Tibial nerve (tissue), 4 donors: ENCODE results near the gene MLPH. TPM values are rescaled to one million over a fixed set of nuclear protein-coding genes. Genes with fewer than 3 reads are reported as not detected.

ENCODE experiments used
- DNase-seq, 2 donors: peaks; one replicate each; pipeline ENCODE4 v3.0.0-alpha.2; 2019; ENCODE audit warnings: low spot score in 2 of 2
- H3K27ac ChIP-seq, 4 donors: fragments of 200-600 bp; sonication (generic) in 3 of 4; one replicate each; pipeline ENCODE4 v1.5.1; 2017 to 2019; ENCODE audit warnings: mild to moderate bottlenecking in 1 of 4
- H3K27me3 ChIP-seq, 2 donors: fragments of 200-600 bp; sonication (generic) in 1 of 2; one replicate each; pipeline versions ENCODE4 v1.5.1 to v1.6.0; 2017 to 2019
- H3K36me3 ChIP-seq, 3 donors: fragments of 200-600 bp; sonication (generic); one replicate each; pipeline ENCODE4 v1.5.1; 2018 to 2019
- H3K4me1 ChIP-seq, 4 donors: fragments of 200-600 bp; sonication (generic) in 3 of 4; one replicate each; pipeline ENCODE4 v1.5.1; 2017 to 2019
- H3K4me3 ChIP-seq, 4 donors: fragments of 200-600 bp; sonication (generic) in 3 of 4; one replicate each; pipeline ENCODE4 v1.5.1; 2017 to 2019; ENCODE audit warnings: mild to moderate bottlenecking in 1 of 4, moderate library complexity in 1 of 4
- H3K9me3 ChIP-seq, 4 donors: fragments of 200-600 bp; sonication (generic) in 3 of 4; one replicate each; pipeline ENCODE4 v1.5.1; 2017 to 2019
- CTCF ChIP-seq, 5 experiments: fragments of 200-600 bp in 3 of 5; fragments of 450-650 bp in 2 of 5; sonication (generic) in 3 of 5; IDR thresholded peaks; one replicate each; pipeline ENCODE4 v1.5.1; 2016 to 2019; ENCODE audit warnings: antibody characterized with exemption in 5 of 5, mild to moderate bottlenecking in 3 of 5, moderate library complexity in 2 of 5
- EP300 ChIP-seq, 2 donors: sonication (generic); formaldehyde crosslinking; IDR thresholded peaks; one replicate each; pipeline ENCODE4 v1.6.1; 2017; ENCODE audit warnings: antibody characterized with exemption in 2 of 2, mild to moderate bottlenecking in 1 of 2
- POLR2A ChIP-seq, 2 donors: fragments of 450-650 bp; IDR thresholded peaks; one replicate each; pipeline ENCODE4 v1.6.1; 2017; ENCODE audit warnings: antibody characterized with exemption in 2 of 2, mild to moderate bottlenecking in 2 of 2, moderate library complexity in 2 of 2
- WGBS, 2 donors: methylation state at CpG; one replicate each; pipeline ENCODE4 v1.1.5; 2018; 5-methylcytosine and 5-hydroxymethylcytosine counted together
- small RNA-seq: library from RNA; depleted of rRNA; stranded (forward); fragments of <200 nt; gene quantifications from one replicate; pipeline ENCODE3, GENCODE V24; 2016
- total RNA-seq, 4 donors: library from RNA; depleted of rRNA; stranded (reverse); fragments of >200 nt; gene quantifications; one replicate each; pipeline ENCODE4 v1.1.0, GENCODE V29; 2016

Gene MLPH
- total RNA-seq, 4 donors from 2014 or later, result 41.4 to 108 (median 62.1) TPM

- peak in 1 of 2 donors; percentile 57 for DNase-seq
- peaks cover 0 to 21% (median 0%) of the 10 kb centered on the region in 4 donors for H3K4me1 ChIP-seq
- no peak for TF ChIP-seq CTCF (IDR thresholded peaks at IDR 0.05)
- TF ChIP-seq EP300 (IDR thresholded peaks at IDR 0.05), result peak; percentile 49 to 82
- TF ChIP-seq POLR2A (IDR thresholded peaks at IDR 0.05), result peak; percentile 22 to 47
- H3K27me3 ChIP-seq, result no peaks in the 10 kb centered on the region
- H3K27ac ChIP-seq, result peak overlapping the region in 3 of 4 donors; percentile 26 to 51 (median 46)
- 14 to 19% methylated on average over 15 of the region's 15 CpGs for WGBS, 2 donors
- no peaks in the 10 kb centered on the region for H3K36me3 ChIP-seq
- H3K9me3 ChIP-seq, result no peaks in the 10 kb centered on the region
- H3K4me3 ChIP-seq, result peak overlapping the region in 1 of 4 donors; percentile 19
These were observed 116.8 kb downstream of the MLPH start for GRCh38 chr2:237603718-237604362.

GRCh38 chr2:237604391-237604790, 117.3 kb downstream of the MLPH start:
- no peaks in the 10 kb centered on the region for H3K27me3 ChIP-seq
- no peak overlapping the region for H3K4me3 ChIP-seq
- WGBS, 2 donors, result 84 to 89% methylated on average over 11 of the region's 11 CpGs
- no peak for DNase-seq
- H3K36me3 ChIP-seq, result no peaks in the 10 kb centered on the region
- H3K9me3 ChIP-seq, result no peaks in the 10 kb centered on the region
- TF ChIP-seq CTCF (IDR thresholded peaks at IDR 0.05), result no peak
- no peak for TF ChIP-seq POLR2A (IDR thresholded peaks at IDR 0.05)
- no peak for TF ChIP-seq EP300 (IDR thresholded peaks at IDR 0.05)
- H3K4me1 ChIP-seq, result peaks cover 0 to 21% (median 0%) of the 10 kb centered on the region in 4 donors
- peak overlapping the region in 2 of 4 donors; percentile 26 to 51 for H3K27ac ChIP-seq

Small RNA genes within 50 kb of the gene (small RNA-seq; reads per million reads assigned to genes)
- gene MIR6811, result not detected
- gene RNU6-1140P, result not detected

Other genes starting within 250 kb of the MLPH start
- 100 to 1,000 TPM; 228 to 558 (median 364) TPM for gene COL6A3, start 73.1 kb upstream of the MLPH start, total RNA-seq
- gene PRLH, start 79.3 kb downstream of the MLPH start, total RNA-seq, result not detected
- 1 to 10 TPM in 1 of 4 donors, under 1 TPM in 1, not detected in 2; 0.63 to 2.1 TPM for gene RAB17, start 103.5 kb downstream of the MLPH start, total RNA-seq
- 10 to 100 TPM; 51.5 to 95.4 (median 65.6) TPM for gene LRRFIP1, start 140.3 kb downstream of the MLPH start, total RNA-seq